Uterus (tissue), 2 donors: ENCODE measurements around the gene EFNA4.

Experiments
- CTCF ChIP-seq, 4 experiments: fragments of 200-600 bp in 2 of 4; fragments of 450-650 bp in 2 of 4; sonication (generic) in 2 of 4; IDR thresholded peaks; one replicate each; pipeline ENCODE4 v1.5.1; 2016 to 2019; ENCODE audit warnings: antibody characterized with exemption in 4 of 4, mild to moderate bottlenecking in 2 of 4, moderate library complexity in 1 of 4
- POLR2A ChIP-seq, 2 donors: fragments of 450-650 bp; IDR thresholded peaks; one replicate each; pipeline ENCODE4 v1.6.1; 2016; ENCODE audit warnings: antibody characterized with exemption in 2 of 2, mild to moderate bottlenecking in 1 of 2, moderate library complexity in 1 of 2

GRCh38 chr1:155106862-155107261, 43.3 kb downstream of the EFNA4 start:
- TF ChIP-seq CTCF (IDR thresholded peaks at IDR 0.05) (no peak), POLR2A (IDR thresholded peaks at IDR 0.05) (no peak)
